ENCODE measurements around the gene BACH2.

- TF ChIP-seq POLR2A (IDR thresholded peaks at IDR 0.05; ENCODE audit: low read length) (no peak), CTCF (IDR thresholded peaks at IDR 0.05) (no peak)
Observed at GRCh38 chr6:89930789-89931188, 365.9 kb downstream of the BACH2 start.
